Muscle of arm (tissue), 12 donors: Measurements from ENCODE around the gene INPP5A. TPM values are rescaled to one million over a fixed set of nuclear protein-coding genes. Genes with fewer than 3 reads are reported as not detected.
"Not testable (repeated sequence)": the region's sequence is repeated elsewhere in the genome, so short reads cannot be mapped to it uniquely, and the experiment has no call there.

Experiments used
- DNase-seq: peaks from one replicate; pipeline ENCODE4 v3.0.0-alpha.2; 2013
- polyA plus RNA-seq, 12 donors: library from polyadenylated mRNA; unstranded; fragments of 120-200 nt; gene quantifications; one replicate each; pipeline ENCODE4 v1.2.1, GENCODE V29; 2013; ENCODE audit not compliant: insufficient read length in 12 of 12

Gene INPP5A
- polyA plus RNA-seq, 12 donors: 22.2 to 59.4 (median 43.8) TPM; not detected in 1

GRCh38 chr10:132701099-132701845 is 163.7 kb downstream of the INPP5A start:
- no peak for DNase-seq

- DNase-seq: no peak
Observed at GRCh38 chr10:132701846-132702190, 164.2 kb downstream of the INPP5A start.

DNA sequence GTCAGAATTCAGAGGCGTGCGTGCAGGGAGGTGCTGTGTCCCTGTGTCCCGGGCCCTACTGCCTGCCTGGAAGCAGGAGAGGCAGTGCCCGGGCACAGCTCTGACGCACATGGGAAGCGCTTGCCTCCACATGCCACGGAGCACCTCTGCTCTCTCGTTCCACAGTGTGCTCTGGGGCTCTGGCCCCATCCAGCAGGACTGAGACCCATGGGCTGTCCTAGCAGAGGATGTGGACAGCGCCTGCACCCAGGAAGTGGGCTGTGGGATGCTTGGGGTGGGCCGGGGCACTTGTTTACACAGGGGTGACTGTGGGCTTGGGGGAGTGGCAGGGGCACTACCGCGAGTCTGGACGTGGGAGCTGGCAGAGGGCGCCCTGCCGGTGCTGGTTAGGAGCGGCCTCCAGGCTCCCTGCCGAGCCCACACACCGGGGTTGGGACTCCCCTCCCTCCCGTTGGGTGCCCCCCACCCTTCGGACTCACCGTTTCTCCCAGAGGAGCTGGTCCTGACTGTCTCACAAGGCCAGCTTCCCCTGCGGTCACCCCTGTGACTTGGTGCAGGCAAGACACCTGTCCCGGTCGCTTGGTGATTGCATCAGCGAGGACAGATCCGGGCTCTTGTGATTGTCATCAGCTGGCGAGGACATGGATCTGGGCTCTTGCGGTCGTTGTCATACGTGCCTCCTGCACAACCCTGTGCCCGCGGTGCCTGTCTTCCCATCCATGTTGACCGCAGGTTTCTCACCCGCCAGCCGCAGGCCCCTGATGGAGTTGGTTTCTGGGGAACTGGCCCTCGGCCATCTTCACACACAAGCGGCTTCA is 165.2 kb downstream of the INPP5A start:
- no peak for DNase-seq

GRCh38 chr10:132703419-132704007 is 165.9 kb downstream of the INPP5A start:
- no peak for DNase-seq

DNA sequence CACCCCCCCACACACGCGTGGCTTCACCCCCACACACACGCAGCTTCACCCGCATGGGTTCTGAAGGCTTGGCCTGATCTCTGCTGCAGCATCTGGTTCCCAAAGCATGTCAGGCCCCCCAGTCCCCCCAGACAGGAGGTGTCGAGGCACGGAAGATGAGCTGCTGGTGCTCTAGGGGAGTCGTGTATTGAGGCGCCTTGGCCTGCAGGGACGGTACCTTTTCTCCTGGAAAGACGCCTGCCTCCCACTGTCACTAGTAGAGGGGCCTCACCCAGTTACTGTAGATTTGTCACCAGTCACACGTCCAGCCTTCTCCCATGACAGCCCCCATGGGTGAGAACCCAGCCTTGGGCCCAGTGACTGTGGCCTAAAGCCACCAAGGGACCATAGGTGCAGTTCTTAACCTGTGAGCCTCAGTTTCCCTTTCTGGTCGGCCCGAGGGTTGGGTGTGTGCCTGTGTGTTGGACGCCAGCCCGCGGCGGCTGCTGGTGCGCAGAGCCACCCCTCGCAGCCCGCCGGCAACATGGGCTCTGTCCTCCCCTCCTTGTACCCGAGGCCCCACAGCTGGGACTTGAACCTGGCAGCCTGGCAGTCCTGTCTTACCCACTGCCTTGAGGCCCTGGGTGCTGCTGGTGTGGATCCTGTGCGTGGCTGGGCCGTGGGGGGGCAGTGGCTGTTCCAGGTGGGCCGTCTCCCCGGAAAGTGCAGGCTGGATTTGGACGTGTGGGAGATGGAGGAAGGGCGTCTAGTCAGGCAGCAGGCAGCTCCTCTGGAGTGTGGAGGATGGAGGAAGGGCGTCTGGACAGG is 166.6 kb downstream of the INPP5A start:
- DNase-seq: no peak

DNA sequence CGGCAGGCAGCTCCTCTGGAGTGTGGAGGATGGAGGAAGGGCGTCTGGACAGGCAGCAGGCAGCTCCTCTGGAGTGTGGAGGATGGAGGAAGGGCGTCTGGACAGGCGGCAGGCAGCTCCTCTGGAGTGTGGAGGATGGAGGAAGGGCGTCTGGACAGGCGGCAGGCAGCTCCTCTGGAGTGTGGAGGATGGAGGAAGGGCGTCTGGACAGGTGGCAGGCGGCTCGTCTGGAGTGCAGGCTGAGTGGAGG is 167.2 kb downstream of the INPP5A start:
- DNase-seq: not testable (repeated sequence)

GRCh38 chr10:132705173-132705572 is 167.6 kb downstream of the INPP5A start:
- no peak for DNase-seq

- no peak for DNase-seq
Observed at GRCh38 chr10:132705943-132706342, 168.4 kb downstream of the INPP5A start.

DNA sequence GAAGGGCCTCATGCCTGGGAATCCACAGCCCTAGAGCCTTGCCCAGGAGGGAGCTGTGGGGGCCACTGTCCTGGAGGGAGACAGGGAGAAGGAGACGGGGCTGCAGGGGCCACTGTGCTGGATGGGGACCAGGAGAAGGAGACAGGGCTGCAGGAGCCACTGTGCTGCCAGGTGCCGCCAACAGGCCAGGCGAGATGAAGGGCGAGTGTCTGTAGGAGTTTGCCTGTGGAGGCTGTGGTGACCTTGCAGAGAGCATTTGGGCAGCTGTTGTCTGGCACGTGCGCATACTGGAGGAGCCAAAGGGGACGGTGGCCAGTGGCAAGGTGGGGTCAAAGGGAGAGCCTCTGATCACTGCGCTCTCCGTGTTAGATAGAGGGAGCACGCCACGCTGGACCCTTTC is 169.1 kb downstream of the INPP5A start:
- DNase-seq: no peak

- DNase-seq: no peak
Observed at GRCh38 chr10:132707121-132707775, 169.7 kb downstream of the INPP5A start.

DNA sequence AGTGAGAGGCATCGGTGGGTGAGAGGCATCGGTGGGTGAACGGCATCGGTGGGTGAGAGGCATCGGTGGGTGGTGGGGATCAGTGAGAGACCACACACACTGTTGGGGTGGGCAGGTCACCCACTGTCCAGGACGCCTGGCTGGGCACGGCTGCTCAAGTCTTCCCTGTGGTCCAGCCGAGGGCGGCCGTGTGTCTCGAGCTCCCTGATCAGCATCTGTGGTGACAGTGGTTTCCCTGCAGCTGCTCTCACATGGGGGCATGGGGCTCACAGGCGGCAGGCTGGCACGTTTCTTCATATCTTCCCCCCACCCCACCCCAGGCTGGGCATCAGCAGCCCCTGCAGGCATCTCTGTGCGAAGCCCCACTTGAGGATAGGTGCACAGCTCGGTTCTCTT is 170.2 kb downstream of the INPP5A start:
- no peak for DNase-seq

- DNase-seq: no peak
Observed at GRCh38 chr10:132708441-132708840, 170.9 kb downstream of the INPP5A start.

DNA sequence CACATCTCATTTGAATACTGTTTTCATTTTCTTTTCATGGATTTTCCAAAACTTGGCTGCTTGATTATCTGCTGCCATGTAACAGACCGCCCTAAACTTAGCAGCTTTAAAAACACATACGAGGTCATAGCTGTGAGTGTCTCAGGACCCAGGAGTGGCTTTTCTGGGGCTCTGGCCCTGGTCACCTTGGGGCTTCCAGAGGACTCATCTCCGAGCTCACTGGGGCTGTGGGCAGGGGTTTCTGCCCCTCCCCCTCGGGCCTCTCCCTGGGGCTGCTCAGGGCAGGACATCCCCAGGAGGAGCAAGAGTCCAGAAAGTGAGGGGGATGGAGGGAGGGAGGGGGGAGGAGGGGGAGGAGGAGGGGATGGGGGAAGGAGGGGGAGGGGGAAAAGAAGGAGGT is 171.3 kb downstream of the INPP5A start:
- DNase-seq: no peak

GRCh38 chr10:132709471-132709951 is 171.9 kb downstream of the INPP5A start:
- DNase-seq: no peak

- DNase-seq: no peak
Observed at GRCh38 chr10:132710036-132710686, 172.6 kb downstream of the INPP5A start.

- no peak for DNase-seq
Observed at GRCh38 chr10:132710746-132711612, 173.4 kb downstream of the INPP5A start.

GRCh38 chr10:132711613-132712121 is 174.1 kb downstream of the INPP5A start:
- no peak for DNase-seq

DNA sequence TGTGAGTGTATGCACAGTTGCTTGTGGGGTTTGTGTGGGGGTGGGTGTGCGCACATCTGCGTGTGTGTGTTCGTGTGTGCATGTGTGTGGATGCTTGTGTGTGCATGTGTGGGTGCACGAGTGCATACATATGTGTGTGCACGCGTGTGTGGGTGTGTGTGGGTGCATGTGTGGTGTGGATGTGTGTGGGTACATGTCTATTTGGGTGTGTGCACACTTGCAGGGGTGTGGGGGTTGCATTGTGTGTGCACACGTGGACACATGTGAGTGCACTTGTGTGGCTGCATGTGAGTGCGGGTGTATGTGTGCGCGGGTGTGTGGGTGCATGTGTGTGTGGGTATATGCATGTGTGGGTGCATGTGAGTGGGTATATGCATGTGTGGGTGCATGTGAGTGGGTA is 174.7 kb downstream of the INPP5A start:
- no peak for DNase-seq

DNA sequence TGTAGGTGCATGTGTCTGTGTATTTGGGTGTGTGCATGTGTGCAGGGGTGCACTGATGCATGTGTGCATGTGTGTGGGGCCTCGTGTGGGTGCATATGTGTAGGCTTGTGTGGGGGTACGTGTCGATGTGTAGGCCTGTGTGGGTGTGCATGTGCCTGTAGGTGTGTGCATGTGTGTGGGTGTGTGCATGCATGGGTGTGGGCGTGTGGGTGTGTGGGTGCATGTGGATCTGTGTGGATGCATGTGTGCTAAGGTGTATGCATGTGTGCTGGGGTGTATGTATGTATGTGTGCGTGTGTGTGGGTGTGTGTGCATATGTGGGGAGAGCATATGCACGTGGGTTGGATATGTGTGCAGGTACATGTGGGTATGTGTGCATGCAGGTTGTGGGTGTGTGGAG is 175.2 kb downstream of the INPP5A start:
- no peak for DNase-seq
